GM19324 (cell line): ENCODE data around the gene DLGAP1.
A peak's percentile ranks its signal among the peaks of the same experiment; 100 is the strongest.
"Not testable (repeated sequence)": the region's sequence is repeated elsewhere in the genome, so short reads cannot be mapped to it uniquely, and the experiment has no call there.

Experiments
- ATAC-seq: cut with Tn5 transposase; IDR thresholded peaks from one replicate; pipeline ENCODE4 v1.9.1; 2021; ENCODE audit warnings: mild to moderate bottlenecking, moderate library complexity; ENCODE audit not compliant: unreplicated experiment, low FRiP score

Gene DLGAP1

DNA sequence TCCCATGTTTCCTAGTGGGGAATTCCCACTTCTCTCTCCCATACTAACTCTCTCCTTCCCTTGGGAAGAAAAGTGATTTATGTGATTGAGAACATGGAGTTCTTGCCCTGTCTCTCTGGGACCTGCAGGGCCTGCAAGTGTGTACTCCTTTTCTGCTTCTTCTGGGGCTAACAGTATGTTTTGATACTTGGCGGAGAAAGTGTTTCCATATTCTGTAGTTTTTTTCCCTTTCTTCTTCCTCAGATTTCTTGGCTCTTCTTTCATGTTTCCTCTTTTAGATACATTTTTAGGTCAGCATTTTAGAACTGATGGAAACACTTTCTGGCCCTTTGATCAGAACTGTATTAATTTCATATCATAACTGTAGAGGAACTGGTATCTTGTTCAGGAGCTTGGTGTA, 352.2 kb downstream of the DLGAP1 start:
- no peak for ATAC-seq

- ATAC-seq = peak; percentile 48
Measured at GRCh38 chr18:4101009-4101408, 354.1 kb downstream of the DLGAP1 start.

GRCh38 chr18:4096486-4096885, 358.6 kb downstream of the DLGAP1 start:
- ATAC-seq = no peak

DNA sequence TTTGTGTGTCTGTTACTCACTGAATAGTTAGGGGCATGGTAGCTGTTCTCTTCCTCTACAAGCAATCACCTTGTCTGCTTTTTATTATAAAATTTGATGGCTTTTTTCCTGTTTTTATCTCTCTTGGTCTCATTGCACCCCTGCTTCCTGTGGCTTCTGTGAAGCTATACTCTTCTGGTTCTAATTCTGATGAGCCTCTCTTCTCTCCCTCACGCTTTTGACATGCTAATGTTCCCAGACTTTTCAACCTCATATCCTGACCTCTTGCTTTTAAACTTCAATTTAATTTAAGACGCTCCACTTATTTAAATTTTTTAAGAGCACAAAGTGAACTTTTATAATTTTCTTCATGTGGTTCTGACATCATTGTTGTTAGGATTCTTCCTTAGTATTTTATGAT, 361.4 kb downstream of the DLGAP1 start:
- ATAC-seq = no peak

DNA sequence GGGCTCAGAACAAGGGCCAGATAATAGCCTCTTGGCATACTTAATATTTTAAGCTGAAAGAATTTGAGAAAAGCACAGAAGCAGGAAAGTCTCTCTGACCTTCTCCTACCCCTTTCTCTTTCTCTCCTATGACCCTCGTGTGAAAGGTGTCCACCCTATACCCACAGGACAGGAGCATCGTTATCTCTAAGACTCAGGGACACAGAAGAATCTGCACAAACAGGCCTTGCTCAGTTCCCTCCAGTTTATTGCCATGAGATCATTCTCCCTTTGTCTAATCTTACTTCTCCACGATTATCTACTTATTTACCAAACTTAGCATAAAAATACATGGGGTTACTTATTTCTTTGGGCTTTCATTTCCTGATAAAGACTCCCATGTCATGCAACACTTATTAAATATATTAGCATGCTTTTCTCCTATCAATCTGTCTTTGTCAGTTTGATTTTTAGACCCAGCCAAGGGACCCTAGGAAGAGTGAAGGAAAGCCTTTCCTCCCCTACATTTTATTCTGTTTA, 370.7 kb downstream of the DLGAP1 start:
- no peak for ATAC-seq

DNA sequence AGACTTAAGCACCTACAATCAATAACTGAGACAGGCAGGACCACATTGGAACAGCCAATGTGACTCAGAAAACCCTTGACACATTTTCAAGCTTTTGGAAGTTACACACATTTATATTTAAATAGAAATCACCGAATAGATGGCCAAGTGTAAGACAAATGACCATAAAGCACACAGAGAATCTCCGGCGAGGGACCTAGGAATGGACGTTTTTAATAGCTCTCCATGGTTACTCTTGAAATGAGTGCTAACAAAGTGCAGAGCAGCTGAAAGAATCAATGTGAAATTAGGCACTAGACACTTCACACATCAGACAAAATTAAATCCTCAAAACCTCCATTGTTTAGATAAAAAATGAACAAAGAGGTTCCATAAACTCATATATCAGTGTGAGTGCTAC, 376.9 kb downstream of the DLGAP1 start:
- no peak for ATAC-seq

DNA sequence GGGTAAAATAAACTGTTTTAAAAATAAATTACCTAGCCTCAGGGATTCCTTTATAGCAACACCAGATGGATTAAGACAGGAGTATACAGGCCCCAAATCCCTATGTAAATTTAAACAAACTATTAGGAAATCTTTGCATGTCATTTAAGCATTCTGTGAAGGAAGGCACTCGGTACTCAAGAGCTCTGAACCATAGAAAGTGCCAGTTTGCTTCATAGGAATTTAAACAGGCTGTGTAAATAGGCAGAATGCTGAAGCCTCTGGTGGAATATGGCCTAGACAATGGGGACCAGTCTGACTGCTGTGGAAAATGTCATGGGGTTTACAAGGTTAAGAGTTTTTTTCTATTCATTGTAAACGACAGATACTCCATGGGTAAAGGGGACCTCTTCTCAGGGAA, 377.4 kb downstream of the DLGAP1 start:
- no peak for ATAC-seq

DNA sequence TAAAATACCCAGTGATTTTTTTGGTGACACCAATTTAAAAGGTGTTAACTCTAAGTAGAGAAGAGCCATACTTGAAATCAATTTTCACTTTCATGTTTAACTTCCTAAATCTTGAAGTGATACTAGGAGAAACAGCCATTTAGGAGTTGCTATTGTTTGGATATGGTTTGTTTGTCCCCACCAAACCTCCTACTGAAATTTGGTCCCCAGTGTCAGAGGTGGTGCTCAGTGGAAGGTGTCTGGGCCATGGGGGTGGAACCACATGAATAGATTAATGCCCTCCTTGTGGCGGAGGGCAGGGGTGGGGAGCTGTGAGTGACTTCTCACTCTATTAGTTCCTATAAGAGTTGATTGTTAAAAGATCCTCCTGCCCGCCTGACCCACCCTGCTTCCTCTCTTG, 377.9 kb downstream of the DLGAP1 start:
- no peak for ATAC-seq

DNA sequence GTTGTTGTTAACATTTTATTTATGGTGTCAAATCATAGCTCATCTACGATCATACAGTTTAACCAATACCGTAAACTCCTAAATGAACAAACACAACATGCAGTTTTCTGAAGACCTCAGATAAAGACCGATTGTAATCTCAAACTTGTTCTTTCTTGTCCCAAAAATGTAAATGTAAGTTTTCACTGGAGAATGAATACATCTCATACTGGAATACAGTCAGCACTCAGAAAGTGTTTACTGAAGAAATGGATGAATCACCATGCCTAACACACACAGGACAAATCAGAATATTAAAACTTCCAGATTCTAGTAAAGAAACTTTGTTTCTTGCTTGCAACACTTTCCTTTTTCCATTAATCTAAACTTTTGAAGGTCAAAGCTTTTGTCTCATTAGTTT, 380.5 kb downstream of the DLGAP1 start:
- no peak for ATAC-seq

DNA sequence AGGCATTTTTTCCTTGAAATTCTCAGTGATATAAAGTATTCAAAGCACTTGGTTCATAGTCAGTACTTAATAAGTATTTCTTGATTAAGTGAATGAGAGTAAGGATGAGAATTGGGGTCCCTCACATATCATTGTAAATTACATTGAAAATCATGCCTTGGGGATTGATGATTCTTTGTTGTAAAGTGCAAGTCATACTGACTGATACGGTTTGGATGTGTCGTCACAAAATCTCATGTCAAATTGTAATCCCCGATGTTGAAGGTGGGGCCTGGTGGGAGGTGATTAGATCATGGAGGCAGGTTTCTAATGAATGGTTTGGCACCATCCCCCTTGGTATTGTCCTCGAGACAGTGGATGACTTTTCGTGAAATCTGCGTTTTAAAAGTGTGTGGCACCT, 385.9 kb downstream of the DLGAP1 start:
- ATAC-seq = no peak

GRCh38 chr18:4068552-4069158, 386.5 kb downstream of the DLGAP1 start:
- ATAC-seq = no peak

GRCh38 chr18:4063545-4063944, 391.6 kb downstream of the DLGAP1 start:
- ATAC-seq = no peak

- no peak for ATAC-seq
Measured at GRCh38 chr18:4060427-4061281, 394.5 kb downstream of the DLGAP1 start.

GRCh38 chr18:4058179-4058578, 396.9 kb downstream of the DLGAP1 start:
- no peak for ATAC-seq

DNA sequence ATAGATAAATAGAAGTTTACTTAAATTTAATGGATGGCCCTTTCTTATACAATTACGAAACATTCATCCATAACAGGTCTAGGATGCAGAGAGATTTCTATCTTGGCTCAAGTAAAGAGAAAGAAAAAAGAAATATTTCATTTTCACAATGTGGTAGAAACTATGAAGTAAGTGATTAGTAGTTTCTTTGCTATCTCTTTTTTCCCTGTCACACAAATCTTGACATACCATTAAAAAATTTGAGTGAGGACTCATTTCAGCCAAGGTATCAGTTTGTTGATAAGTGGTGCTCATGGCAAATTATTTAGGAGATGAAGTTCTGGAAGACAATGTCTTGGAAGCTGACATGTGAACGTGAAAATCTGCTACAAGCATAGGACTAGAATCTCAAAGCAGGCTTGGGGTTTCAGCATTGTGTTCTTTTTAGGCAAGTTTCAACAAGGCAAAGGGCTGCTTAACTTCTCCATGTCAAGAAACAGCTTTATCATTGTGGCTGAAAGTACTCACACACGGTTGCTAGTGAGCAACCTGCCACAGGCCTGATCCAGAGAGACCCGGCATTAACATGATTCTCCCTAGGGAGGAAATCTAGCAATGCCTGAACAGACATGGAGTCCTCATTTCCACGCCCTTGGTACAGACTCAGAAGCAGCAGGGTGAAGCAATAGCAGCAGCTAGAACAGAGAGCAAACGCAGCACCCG, 414.6 kb downstream of the DLGAP1 start:
- ATAC-seq = no peak

DNA sequence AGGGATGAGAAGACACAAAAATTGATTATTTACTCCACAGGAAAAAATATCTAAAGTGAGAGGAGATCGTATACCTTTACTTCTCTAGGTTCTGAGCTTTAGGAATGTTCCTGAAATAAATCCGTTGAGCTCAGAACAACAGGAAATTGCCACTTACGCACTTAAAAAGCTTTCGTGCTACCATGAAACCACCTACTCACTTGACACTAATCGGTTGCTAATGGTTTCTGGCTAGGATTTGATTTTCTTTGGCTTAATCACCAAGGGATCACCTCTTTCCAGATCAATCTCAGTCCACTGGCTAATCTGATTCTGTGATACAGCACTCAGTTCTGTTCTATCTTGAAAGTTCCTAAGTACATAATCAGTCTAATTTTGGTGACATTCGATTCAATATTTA, 419.6 kb downstream of the DLGAP1 start:
- no peak for ATAC-seq

DNA sequence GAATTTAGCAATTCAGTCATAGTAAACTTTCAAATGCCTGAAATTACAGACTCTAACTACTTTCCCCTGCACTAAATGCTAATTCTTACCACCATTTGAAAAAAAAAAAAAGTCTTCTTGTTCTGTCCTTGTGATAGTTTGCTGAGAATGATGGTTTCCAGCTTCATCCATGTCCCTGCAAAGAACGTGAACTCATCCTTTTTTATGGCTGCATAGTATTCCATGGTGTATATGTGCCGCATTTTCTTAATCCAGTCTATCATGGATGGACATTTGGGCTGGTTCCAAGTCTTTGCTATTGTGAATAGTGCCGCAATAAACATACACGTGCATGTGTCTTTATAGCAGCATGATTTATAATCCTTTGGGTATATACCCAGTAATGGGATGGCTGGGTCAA, 420.3 kb downstream of the DLGAP1 start:
- not testable (repeated sequence) for ATAC-seq

- no peak for ATAC-seq
Measured at GRCh38 chr18:4026542-4026941, 428.6 kb downstream of the DLGAP1 start.

- no peak for ATAC-seq
Measured at GRCh38 chr18:4024702-4025101, 430.4 kb downstream of the DLGAP1 start.

DNA sequence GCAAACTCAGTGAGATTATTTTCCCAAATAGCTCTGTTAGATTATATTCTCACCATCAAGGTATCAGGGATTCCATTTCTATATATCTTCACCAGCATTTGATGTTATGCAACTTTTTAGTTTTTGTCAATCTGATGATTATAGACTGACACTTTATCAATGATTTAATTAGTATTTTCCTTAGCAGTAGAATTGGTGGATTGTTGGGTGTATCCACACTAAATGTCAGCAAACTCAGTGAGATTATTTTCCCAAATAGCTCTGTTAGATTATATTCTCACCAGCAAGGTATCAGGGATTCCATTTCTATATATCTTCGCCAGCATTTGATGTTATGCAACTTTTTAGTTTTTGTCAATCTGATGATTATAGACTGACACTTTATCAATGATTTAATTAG, 432.4 kb downstream of the DLGAP1 start:
- ATAC-seq = not testable (repeated sequence)

DNA sequence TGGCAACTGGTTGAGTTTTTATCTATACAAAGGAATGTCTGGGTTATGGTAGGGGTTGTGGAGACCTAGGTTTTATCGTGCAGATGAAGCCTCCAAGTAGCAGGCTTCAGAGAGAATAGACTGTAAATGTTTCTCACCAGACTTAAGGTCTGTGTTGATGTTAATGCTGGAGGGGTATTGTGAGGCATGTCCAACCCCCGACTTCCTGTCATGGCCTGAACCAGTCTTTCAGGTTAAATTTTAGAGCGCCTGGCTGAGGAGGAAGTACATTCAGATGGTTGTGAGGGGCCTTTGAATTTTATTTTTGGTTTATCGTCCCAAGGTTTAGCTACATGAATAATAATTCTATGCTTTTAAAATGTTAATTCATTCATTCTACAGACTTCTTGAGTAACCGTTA, 435.1 kb downstream of the DLGAP1 start:
- no peak for ATAC-seq
